RWPE2 (cell line): ENCODE results near the gene PIWIL4.

Experiments used
- ATAC-seq: fragments of 200-7000 bp; cut with Tn5 transposase; 3 replicates; pipeline ENCODE4 v1.9.1; 2021; ENCODE audit warnings: low read depth
- DNase-seq: peaks from one replicate; pipeline ENCODE4 v3.0.0-alpha.2; 2020; ENCODE audit warnings: low spot score
- H3K27ac ChIP-seq: fragments of 450-650 bp; 2 replicates; pipeline ENCODE4 v1.5.1; 2017; ENCODE audit warnings: mild to moderate bottlenecking; ENCODE audit not compliant: poor library complexity, severe bottlenecking
- H3K27me3 ChIP-seq: fragments of 250-450 bp; sonication (Bioruptor Pico); 2 replicates; pipeline ENCODE4 v1.5.1; 2021; ENCODE audit warnings: mild to moderate bottlenecking, moderate library complexity; ENCODE audit not compliant: insufficient read depth, poor library complexity, severe bottlenecking
- H3K36me3 ChIP-seq: fragments of 250-450 bp; sonication (Bioruptor Pico); 2 replicates; pipeline ENCODE4 v1.5.1; 2020; ENCODE audit warnings: low read depth, mild to moderate bottlenecking, moderate library complexity
- H3K4me1 ChIP-seq: fragments of 250-450 bp; sonication (Bioruptor Pico); 2 replicates; pipeline ENCODE4 v1.5.1; 2021; ENCODE audit warnings: mild to moderate bottlenecking, moderate library complexity; ENCODE audit not compliant: insufficient read depth, poor library complexity, severe bottlenecking
- H3K4me3 ChIP-seq: fragments of 250-450 bp; sonication (Bioruptor Pico); 2 replicates; pipeline ENCODE4 v1.5.1; 2021; ENCODE audit warnings: mild to moderate bottlenecking, moderate library complexity; ENCODE audit not compliant: severe bottlenecking
- H3K9me3 ChIP-seq: fragments of 250-450 bp; sonication (Bioruptor Pico); 2 replicates; pipeline ENCODE4 v1.5.1; 2021; ENCODE audit warnings: mild to moderate bottlenecking, moderate library complexity; ENCODE audit not compliant: severe bottlenecking
- TF ChIP-seq, protein P1 (sequence below): fragments of 450-650 bp; IDR thresholded peaks from one replicate; pipeline ENCODE4 v1.5.1; 2017; ENCODE audit warnings: mild to moderate bottlenecking, moderate library complexity; ENCODE audit not compliant: poor library complexity, severe bottlenecking

Gene PIWIL4

DNA sequence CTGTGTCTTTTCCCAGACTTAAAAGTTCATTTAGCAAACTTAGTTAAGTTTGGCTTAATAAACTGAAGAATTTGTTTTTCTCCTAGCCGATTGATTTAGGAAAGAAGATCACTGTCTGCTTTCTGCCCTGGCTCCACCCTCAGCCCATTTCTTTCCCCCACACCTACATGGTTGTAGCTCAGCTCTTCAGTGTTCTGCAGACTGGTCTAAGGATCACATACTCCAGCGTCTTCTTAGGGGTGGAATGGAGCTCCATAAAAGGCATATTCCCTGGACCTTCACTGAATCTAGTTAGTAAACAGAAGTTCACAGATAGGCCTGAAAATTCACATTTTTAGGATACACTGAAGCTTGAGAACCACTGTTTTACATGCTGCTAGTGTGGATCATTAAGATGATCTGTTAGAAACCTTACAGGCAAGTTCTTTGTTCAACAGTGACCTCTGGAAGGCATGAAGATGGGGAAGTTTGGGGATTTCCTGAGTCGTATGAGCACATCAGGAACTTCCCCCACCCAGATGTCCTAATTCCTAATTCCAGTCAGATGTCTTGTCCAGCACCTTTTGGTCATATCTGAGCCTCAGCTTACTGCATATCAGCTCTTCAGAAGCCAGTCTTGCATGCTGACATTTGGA is 16.8 kb downstream of the PIWIL4 start:
- Histone ChIP-seq H3K36me3 (no peaks in the 10 kb centered on the region), H3K9me3 (no peaks in the 10 kb centered on the region), H3K4me1 (no peaks in the 10 kb centered on the region), H3K4me3 (no peak overlapping the region), H3K27me3 (no peaks in the 10 kb centered on the region), H3K27ac (no peak overlapping the region)
- ATAC-seq: no peak
- DNase-seq: no peak
- TF ChIP-seq, protein P1, sequence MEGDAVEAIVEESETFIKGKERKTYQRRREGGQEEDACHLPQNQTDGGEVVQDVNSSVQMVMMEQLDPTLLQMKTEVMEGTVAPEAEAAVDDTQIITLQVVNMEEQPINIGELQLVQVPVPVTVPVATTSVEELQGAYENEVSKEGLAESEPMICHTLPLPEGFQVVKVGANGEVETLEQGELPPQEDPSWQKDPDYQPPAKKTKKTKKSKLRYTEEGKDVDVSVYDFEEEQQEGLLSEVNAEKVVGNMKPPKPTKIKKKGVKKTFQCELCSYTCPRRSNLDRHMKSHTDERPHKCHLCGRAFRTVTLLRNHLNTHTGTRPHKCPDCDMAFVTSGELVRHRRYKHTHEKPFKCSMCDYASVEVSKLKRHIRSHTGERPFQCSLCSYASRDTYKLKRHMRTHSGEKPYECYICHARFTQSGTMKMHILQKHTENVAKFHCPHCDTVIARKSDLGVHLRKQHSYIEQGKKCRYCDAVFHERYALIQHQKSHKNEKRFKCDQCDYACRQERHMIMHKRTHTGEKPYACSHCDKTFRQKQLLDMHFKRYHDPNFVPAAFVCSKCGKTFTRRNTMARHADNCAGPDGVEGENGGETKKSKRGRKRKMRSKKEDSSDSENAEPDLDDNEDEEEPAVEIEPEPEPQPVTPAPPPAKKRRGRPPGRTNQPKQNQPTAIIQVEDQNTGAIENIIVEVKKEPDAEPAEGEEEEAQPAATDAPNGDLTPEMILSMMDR: no peak

DNA sequence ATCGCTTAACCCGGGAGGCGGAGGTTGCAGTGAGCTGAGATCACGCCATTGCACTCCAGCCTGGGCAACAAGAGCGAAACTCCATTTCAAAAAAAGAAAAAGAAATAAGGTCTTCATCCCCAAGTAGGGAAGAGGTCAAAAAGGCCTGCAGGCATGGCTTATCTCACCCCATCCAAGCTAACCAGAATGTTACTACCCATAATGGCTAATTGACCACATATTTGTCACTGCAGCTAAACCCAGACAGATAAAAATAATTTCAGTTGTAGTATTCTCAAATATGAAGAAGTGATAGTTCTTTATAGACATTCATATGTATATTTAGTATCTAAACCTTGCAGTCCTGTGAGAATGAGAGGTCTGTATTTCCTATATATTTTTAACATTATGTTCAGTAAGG is 17.8 kb downstream of the PIWIL4 start:
- Histone ChIP-seq H3K27ac (no peak overlapping the region), H3K4me1 (no peaks in the 10 kb centered on the region), H3K36me3 (no peaks in the 10 kb centered on the region), H3K4me3 (no peak overlapping the region), H3K27me3 (no peaks in the 10 kb centered on the region), H3K9me3 (no peaks in the 10 kb centered on the region)
- DNase-seq (no peak), ATAC-seq (no peak)
- TF ChIP-seq, protein P1: no peak

DNA sequence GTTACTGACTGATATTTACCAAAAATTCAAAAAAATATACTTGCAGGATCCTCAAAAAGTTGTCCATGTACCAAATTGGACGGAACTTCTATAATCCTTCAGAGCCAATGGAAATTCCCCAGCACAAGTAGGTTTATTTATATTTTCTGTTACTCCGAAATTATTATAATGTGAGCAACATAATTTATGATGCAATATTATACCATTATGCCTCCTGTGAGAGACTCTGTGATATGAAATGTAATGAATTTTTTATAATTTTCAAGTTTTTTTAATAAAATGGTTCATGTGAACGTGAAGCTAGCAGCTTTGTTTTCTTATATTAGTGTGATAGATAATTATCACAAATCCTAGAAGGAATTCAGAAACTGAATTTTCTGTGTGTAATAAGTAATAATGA is 18.2 kb downstream of the PIWIL4 start:
- no peaks in the 10 kb centered on the region for H3K9me3 ChIP-seq
- no peak for DNase-seq
- ATAC-seq: no peak
- H3K4me3 ChIP-seq: no peak overlapping the region
- TF ChIP-seq, protein P1: no peak
- no peaks in the 10 kb centered on the region for H3K36me3 ChIP-seq
- no peak overlapping the region for H3K27ac ChIP-seq
- H3K4me1 ChIP-seq: no peaks in the 10 kb centered on the region
- no peaks in the 10 kb centered on the region for H3K27me3 ChIP-seq

DNA sequence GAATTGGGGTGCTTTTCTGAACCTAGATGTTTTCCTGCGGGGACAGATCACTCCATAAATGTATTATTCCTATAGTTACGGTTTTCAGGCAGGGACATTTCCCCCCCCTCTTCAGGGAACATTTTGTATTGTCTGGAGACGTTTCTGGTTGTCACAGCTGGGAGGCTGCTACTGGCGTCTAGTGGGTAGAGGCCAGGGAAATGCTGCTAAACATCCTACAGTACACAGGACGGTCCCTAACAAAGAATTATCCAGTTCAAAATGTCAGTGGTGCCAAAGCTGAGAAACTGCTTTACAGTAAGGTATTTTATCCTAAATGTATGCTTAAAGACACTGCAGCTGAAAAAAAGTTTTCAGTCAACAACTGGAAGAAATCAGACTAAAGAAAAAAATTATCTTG is 19.4 kb downstream of the PIWIL4 start:
- Histone ChIP-seq H3K9me3 (no peaks in the 10 kb centered on the region), H3K36me3 (no peaks in the 10 kb centered on the region), H3K4me1 (no peaks in the 10 kb centered on the region), H3K4me3 (no peak overlapping the region), H3K27me3 (no peaks in the 10 kb centered on the region), H3K27ac (no peak overlapping the region)
- TF ChIP-seq, protein P1: no peak
- no peak for ATAC-seq
- DNase-seq: no peak

DNA sequence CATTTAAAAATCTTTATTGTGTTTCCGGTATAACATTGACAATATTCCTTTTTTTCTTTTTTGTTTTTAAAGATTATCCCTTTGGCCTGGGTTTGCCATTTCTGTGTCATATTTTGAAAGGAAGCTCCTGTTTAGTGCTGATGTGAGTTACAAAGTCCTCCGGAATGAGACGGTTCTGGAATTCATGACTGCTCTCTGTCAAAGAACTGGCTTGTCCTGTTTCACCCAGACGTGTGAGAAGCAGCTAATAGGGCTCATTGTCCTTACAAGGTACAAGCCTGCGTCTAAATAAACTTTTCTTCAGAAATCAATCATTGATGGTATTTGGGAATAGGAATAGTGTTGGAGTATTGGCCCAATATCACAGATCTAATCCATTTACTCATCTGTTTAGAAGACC is 19.8 kb downstream of the PIWIL4 start:
- DNase-seq (no peak), ATAC-seq (no peak)
- Histone ChIP-seq H3K4me3 (no peak overlapping the region), H3K27me3 (no peaks in the 10 kb centered on the region), H3K4me1 (no peaks in the 10 kb centered on the region), H3K36me3 (no peaks in the 10 kb centered on the region), H3K9me3 (no peaks in the 10 kb centered on the region), H3K27ac (no peak overlapping the region)
- TF ChIP-seq, protein P1: no peak
